Measurements from ENCODE around the gene TNS2. TPM values are rescaled to one million over a fixed set of nuclear protein-coding genes. Genes with fewer than 3 reads are reported as not detected.

Gene TNS2
- total and polyA plus RNA-seq, 2 experiments from 2014 or later: 1.8 to 6.9 TPM

DNA sequence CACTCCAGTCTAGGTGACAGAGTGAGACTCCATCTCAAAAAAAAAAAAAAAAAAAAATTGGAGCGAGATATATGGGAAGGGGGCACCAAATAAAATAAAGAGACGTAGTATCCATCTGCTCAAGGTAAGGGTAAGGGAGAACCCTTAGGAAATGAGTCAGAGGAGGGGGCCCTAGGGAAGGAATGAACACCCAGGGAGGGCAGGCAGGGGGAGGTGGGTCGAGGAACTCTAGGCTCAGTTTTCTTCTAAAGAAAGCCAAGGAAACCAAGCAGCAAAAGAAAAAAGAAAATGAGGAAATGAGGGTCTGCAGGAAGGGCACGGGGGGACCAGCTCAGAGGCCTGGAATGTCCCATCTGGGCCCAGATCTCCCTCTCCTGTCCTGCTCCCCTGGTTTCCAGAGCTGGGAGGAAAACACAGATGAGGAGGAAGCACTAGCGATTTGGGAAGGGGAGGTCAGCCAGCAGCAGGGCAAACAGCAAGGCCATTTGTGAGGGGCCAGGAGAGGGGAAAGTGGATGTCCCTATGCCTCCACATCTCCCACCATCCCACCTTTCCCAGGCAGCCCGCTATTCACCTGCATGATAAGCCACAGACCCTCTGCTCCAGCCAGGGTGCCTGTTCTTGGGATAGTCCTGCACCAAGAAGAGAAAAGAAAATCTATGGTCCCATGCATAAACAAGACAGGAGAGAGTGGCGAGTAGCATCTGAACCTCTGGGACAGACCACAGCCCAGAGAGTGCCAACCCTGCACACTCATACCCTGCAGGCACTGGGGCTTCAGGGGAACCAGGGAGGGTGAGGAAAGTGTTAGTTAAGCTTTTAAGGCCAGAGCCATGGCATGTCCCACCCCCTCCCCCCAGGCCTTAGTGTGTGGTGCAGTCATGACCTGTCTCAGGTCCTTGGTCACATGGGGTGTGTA is 17.5 kb downstream of the TNS2 start:
- no peaks in the 10 kb centered on the region for H3K79me2 ChIP-seq (replicated peaks; ENCODE audit: insufficient read depth)
- 0 out of 2 replicates have a peak, but pooled peaks cover 3% of the 10 kb centered on the region for H3K27me3 ChIP-seq (ENCODE audit: insufficient read depth)
- Mint-ChIP-seq H3K9me3 (no peaks in the 10 kb centered on the region), H3K4me1 (peaks cover 42% of the 10 kb centered on the region), H3K4me3 (no peak overlapping the region; the same call in 2 of the 3 replicates), H3K36me3 (ENCODE audit: low read depth) (peaks cover 3% of the 10 kb centered on the region; the same call in 1 of the 3 replicates), H3K27me3 (ENCODE audit: insufficient read depth, low read depth, poor library complexity) (peaks cover 16% of the 10 kb centered on the region), H3K27ac (no peak overlapping the region)
- H4K20me1 ChIP-seq (replicated peaks; ENCODE audit: insufficient read depth): no peaks in the 10 kb centered on the region
- H3K4me2 ChIP-seq: no peak overlapping the region
- H3K36me3 ChIP-seq (ENCODE audit: insufficient read depth): no peaks in the 10 kb centered on the region; the same call in 1 of the 2 replicates
- ATAC-seq (no peak), DNase-seq (ENCODE audit: low spot score) (no peak)
- peaks cover 18% of the 10 kb centered on the region for H3K4me1 ChIP-seq (ENCODE audit: insufficient read depth)
- H2AFZ ChIP-seq: no peak overlapping the region
- H3K4me3 ChIP-seq: no peak overlapping the region
- TF ChIP-seq NANOG (IDR thresholded peaks at IDR 0.05; ENCODE audit: borderline replicate concordance) (no peak), CTCF (conservative IDR thresholded peaks at IDR 0.05; ENCODE audit: low read depth in 2 of 2) (no peak), CREB1 (CRISPR knock-in tag; IDR thresholded peaks at IDR 0.05; ENCODE audit: low read depth) (no peak), ZNF462 (CRISPR knock-in tag; IDR thresholded peaks at IDR 0.05) (no peak), ZNF114 (CRISPR knock-in tag; IDR thresholded peaks at IDR 0.05) (no peak)
- H3F3A ChIP-seq (replicated peaks; ENCODE audit: low read depth): no peaks in the 10 kb centered on the region
- no peak overlapping the region for H3K27ac ChIP-seq (ENCODE audit: low read depth)
- H3K9me2 ChIP-seq (ENCODE audit: insufficient read depth): no peaks in the 10 kb centered on the region

Measured in GM23338 (cell line).